Astrocyte (in vitro differentiated cells and primary cell): ENCODE data around the gene NCDN.

Source experiments
- EZH2 ChIP-seq: IDR thresholded peaks from 2 replicates; pipeline ENCODE4 v1.6.1; 2012; ENCODE audit warnings: mild to moderate bottlenecking, low read length, inconsistent platforms; ENCODE audit not compliant: insufficient read depth
- TF ChIP-seq, protein P1 (sequence below): IDR thresholded peaks from 2 replicates; pipeline ENCODE4 v1.5.1; 2011; ENCODE audit warnings: low read depth, mild to moderate bottlenecking, inconsistent platforms, low read length, moderate library complexity; ENCODE audit not compliant: insufficient read depth

- TF ChIP-seq, protein P1, sequence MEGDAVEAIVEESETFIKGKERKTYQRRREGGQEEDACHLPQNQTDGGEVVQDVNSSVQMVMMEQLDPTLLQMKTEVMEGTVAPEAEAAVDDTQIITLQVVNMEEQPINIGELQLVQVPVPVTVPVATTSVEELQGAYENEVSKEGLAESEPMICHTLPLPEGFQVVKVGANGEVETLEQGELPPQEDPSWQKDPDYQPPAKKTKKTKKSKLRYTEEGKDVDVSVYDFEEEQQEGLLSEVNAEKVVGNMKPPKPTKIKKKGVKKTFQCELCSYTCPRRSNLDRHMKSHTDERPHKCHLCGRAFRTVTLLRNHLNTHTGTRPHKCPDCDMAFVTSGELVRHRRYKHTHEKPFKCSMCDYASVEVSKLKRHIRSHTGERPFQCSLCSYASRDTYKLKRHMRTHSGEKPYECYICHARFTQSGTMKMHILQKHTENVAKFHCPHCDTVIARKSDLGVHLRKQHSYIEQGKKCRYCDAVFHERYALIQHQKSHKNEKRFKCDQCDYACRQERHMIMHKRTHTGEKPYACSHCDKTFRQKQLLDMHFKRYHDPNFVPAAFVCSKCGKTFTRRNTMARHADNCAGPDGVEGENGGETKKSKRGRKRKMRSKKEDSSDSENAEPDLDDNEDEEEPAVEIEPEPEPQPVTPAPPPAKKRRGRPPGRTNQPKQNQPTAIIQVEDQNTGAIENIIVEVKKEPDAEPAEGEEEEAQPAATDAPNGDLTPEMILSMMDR: no peak
- no peak for TF ChIP-seq EZH2
These were observed 1.0 kb downstream of the NCDN start for GRCh38 chr1:35558374-35559316.
